HG03045 (cell line): ENCODE data around the gene DMRT3.

Source experiments
- ATAC-seq: cut with Tn5 transposase; IDR thresholded peaks from one replicate; pipeline ENCODE4 v1.9.1; 2021; ENCODE audit warnings: mild to moderate bottlenecking, moderate library complexity; ENCODE audit not compliant: unreplicated experiment

Gene DMRT3

GRCh38 chr9:970151-970996, 6.1 kb upstream of the DMRT3 start:
- ATAC-seq: no peak

- no peak for ATAC-seq
Observed at GRCh38 chr9:971901-972500, 4.5 kb upstream of the DMRT3 start.

- ATAC-seq: no peak
Observed at GRCh38 chr9:972501-973294, 3.8 kb upstream of the DMRT3 start.

GRCh38 chr9:973295-973834, 3.1 kb upstream of the DMRT3 start:
- ATAC-seq: no peak

GRCh38 chr9:974031-974995, 2.1 kb upstream of the DMRT3 start:
- no peak for ATAC-seq

GRCh38 chr9:974996-975739, 1.3 kb upstream of the DMRT3 start:
- no peak for ATAC-seq

GRCh38 chr9:975740-976257, 656 bp upstream of the DMRT3 start:
- no peak for ATAC-seq

GRCh38 chr9:976943-977837, 735 bp downstream of the DMRT3 start:
- no peak for ATAC-seq

- ATAC-seq: no peak
Observed at GRCh38 chr9:977838-978830, 1.7 kb downstream of the DMRT3 start.

- ATAC-seq: no peak
Observed at GRCh38 chr9:979983-980382, 3.5 kb downstream of the DMRT3 start.

- ATAC-seq: no peak
Observed at GRCh38 chr9:980640-981039, 4.2 kb downstream of the DMRT3 start.

- ATAC-seq: no peak
Observed at GRCh38 chr9:981491-981898, 5.0 kb downstream of the DMRT3 start.

GRCh38 chr9:982394-983230, 6.2 kb downstream of the DMRT3 start:
- ATAC-seq: no peak

GRCh38 chr9:994005-994404, 17.6 kb downstream of the DMRT3 start:
- ATAC-seq: no peak

- ATAC-seq: no peak
Observed at GRCh38 chr9:995192-995591, 18.7 kb downstream of the DMRT3 start.

- no peak for ATAC-seq
Observed at GRCh38 chr9:995781-996180, 19.3 kb downstream of the DMRT3 start.
